Measurements from ENCODE around the gene POMT1.

GRCh38 chr9:131469356-131469755 is 33.4 kb upstream of the POMT1 start:
- TF ChIP-seq, protein P1, sequence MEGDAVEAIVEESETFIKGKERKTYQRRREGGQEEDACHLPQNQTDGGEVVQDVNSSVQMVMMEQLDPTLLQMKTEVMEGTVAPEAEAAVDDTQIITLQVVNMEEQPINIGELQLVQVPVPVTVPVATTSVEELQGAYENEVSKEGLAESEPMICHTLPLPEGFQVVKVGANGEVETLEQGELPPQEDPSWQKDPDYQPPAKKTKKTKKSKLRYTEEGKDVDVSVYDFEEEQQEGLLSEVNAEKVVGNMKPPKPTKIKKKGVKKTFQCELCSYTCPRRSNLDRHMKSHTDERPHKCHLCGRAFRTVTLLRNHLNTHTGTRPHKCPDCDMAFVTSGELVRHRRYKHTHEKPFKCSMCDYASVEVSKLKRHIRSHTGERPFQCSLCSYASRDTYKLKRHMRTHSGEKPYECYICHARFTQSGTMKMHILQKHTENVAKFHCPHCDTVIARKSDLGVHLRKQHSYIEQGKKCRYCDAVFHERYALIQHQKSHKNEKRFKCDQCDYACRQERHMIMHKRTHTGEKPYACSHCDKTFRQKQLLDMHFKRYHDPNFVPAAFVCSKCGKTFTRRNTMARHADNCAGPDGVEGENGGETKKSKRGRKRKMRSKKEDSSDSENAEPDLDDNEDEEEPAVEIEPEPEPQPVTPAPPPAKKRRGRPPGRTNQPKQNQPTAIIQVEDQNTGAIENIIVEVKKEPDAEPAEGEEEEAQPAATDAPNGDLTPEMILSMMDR (IDR thresholded peaks at IDR 0.05; ENCODE audit: low read length), result no peak
- TF ChIP-seq EZH2 (optimal IDR thresholded peaks at IDR 0.05; ENCODE audit: low read depth, low read length) (no peak), EZH2phosphoT487 (IDR thresholded peaks at IDR 0.05; ENCODE audit: low read length) (no peak)
